GM12878 (cell line): ENCODE measurements around the gene HOXC9. TPM values are rescaled to one million over a fixed set of nuclear protein-coding genes. Genes with fewer than 3 reads are reported as not detected.

Experiments used
- ATAC-seq: fragments of 200-7000 bp; cut with Tn5 transposase; 3 replicates; pipeline ENCODE4 v1.9.1; 2020; ENCODE audit warnings: mild to moderate bottlenecking, moderate library complexity
- BruUV-seq: library from RNA; stranded (reverse); fragments of 400-500 nt; replicated peaks from 2 replicates; lab custom pipeline; 2021; lab: Mats Ljungman, UMichigan
- CTCF ChIA-PET: fragments of 300-600 bp; sonication (Branson Sonifier 250); formaldehyde crosslinking; extraction: SDS; loops from one replicate; lab custom pipeline; 2021; ENCODE audit warnings: inconsistent platforms; lab: Yijun Ruan, JAX
- POLR2A ChIA-PET: fragments of 350-600 bp; formaldehyde crosslinking; extraction: SDS; loops from one replicate; lab custom pipeline; 2021; ENCODE audit warnings: inconsistent platforms; lab: Charles Lee
- RAD21 ChIA-PET: fragments of 300-600 bp; sonication (Branson Sonifier 250); formaldehyde crosslinking; loops from one replicate; lab custom pipeline; 2023; ENCODE audit warnings: antibody characterized with exemption; ENCODE audit not compliant: unreplicated experiment; lab: Charles Lee
- SMC1A ChIA-PET: fragments of 300-600 bp; sonication (Branson Sonifier 250); formaldehyde crosslinking; loops from one replicate; lab custom pipeline; 2023; ENCODE audit not compliant: unreplicated experiment, uncharacterized antibody; lab: Charles Lee
- DNase-seq: peaks from one replicate; pipeline ENCODE4 v3.0.0-alpha.2; 2011; ENCODE audit warnings: low read depth, low spot score
- FAIRE-seq: peaks from 3 replicates; lab custom pipeline; 2011; peaks lifted over from hg19 to GRCh38; lab: Jason Lieb, UNC
- H2AFZ ChIP-seq: 2 replicates; pipeline ENCODE4 v1.6.0; 2011; ENCODE audit warnings: low read depth, low read length, control low read depth; ENCODE audit not compliant: control insufficient read depth
- H3K27ac ChIP-seq: 2 replicates; pipeline ENCODE4 v1.5.1; 2011; ENCODE audit warnings: control low read depth; ENCODE audit not compliant: control insufficient read depth, insufficient read depth
- H3K27me3 ChIP-seq, 2 experiments: replicated peaks in 1 of 2; 2 replicates each; pipeline versions ENCODE4 v1.6.0 to v1.6.1; 2011; ENCODE audit warnings: low read length in 1 of 2; ENCODE audit not compliant: control insufficient read depth in 2 of 2, insufficient read depth in 2 of 2
- H3K36me3 ChIP-seq, 2 experiments: 2 replicates each; pipeline ENCODE4 v1.5.1; 2011; ENCODE audit warnings: low read length in 1 of 2; ENCODE audit not compliant: control insufficient read depth in 2 of 2, insufficient read depth in 2 of 2
- H3K4me1 ChIP-seq: 2 replicates; pipeline ENCODE4 v1.6.1; 2011; ENCODE audit warnings: mild to moderate bottlenecking, low read length, moderate library complexity, mixed read lengths; ENCODE audit not compliant: control insufficient read depth, insufficient read depth
- H3K4me2 ChIP-seq: 2 replicates; pipeline ENCODE4 v1.6.0; 2011; ENCODE audit warnings: control low read depth; ENCODE audit not compliant: control insufficient read depth, insufficient read depth
- H3K4me3 ChIP-seq: fragments of 200-600 bp; sonication (generic); 2 replicates; pipeline ENCODE4 v1.5.1; 2016
- H3K79me2 ChIP-seq: 2 replicates; pipeline ENCODE4 v1.6.0; 2011; ENCODE audit warnings: low read length; ENCODE audit not compliant: control insufficient read depth, insufficient read depth
- H3K9ac ChIP-seq: 2 replicates; pipeline ENCODE4 v1.8.0; 2011; ENCODE audit warnings: low read length, control low read depth, mixed read lengths; ENCODE audit not compliant: control insufficient read depth, insufficient read depth
- H3K9me3 ChIP-seq: replicated peaks from 3 replicates; pipeline ENCODE4 v1.5.1; 2011; ENCODE audit warnings: mild to moderate bottlenecking, low read length; ENCODE audit not compliant: control insufficient read depth, insufficient read depth
- H4K20me1 ChIP-seq: 2 replicates; pipeline ENCODE4 v1.6.0; 2011; ENCODE audit not compliant: control insufficient read depth, insufficient read depth
- CHD2 ChIP-seq: IDR thresholded peaks from 2 replicates; pipeline ENCODE4 v1.6.1; 2011; ENCODE audit warnings: low read depth, low read length, improper control_type of control experiment, borderline replicate concordance
- GATAD2B ChIP-seq: fragments of 450-650 bp; conservative IDR thresholded peaks from 2 replicates; pipeline ENCODE4 v1.6.1; 2017; ENCODE audit warnings: low read depth, mild to moderate bottlenecking, moderate library complexity
- HDAC6 ChIP-seq: fragments of 200-600 bp; sonication (generic); IDR thresholded peaks from one replicate; pipeline ENCODE4 v1.8.0; 2017; ENCODE audit warnings: antibody characterized with exemption; ENCODE audit not compliant: unreplicated experiment
- KAT2A ChIP-seq: conservative IDR thresholded peaks from 2 replicates; pipeline ENCODE4 v1.6.1; 2011; ENCODE audit warnings: low read depth, low read length; ENCODE audit not compliant: control insufficient read depth
- NFXL1 ChIP-seq: fragments of 450-650 bp; IDR thresholded peaks from 2 replicates; pipeline ENCODE4 v1.6.1; 2017; ENCODE audit warnings: antibody characterized with exemption, mild to moderate bottlenecking, borderline replicate concordance
- SMAD5 ChIP-seq: IDR thresholded peaks from 2 replicates; pipeline ENCODE4 v1.6.1; 2016; ENCODE audit warnings: antibody characterized with exemption, low read depth
- SP1 ChIP-seq: IDR thresholded peaks from one replicate; pipeline ENCODE4 v1.6.1; 2011; ENCODE audit warnings: low read depth, low read length
- TAF1 ChIP-seq: IDR thresholded peaks from 2 replicates; pipeline ENCODE4 v1.6.1; 2011; ENCODE audit warnings: mild to moderate bottlenecking, low read depth, low read length, borderline replicate concordance
- TARDBP ChIP-seq: IDR thresholded peaks from 2 replicates; pipeline ENCODE4 v1.6.1; 2016; ENCODE audit warnings: borderline replicate concordance
- YBX1 ChIP-seq: fragments of 450-650 bp; IDR thresholded peaks from 2 replicates; pipeline ENCODE4 v1.6.1; 2016; ENCODE audit warnings: antibody characterized with exemption
- YY1 ChIP-seq: IDR thresholded peaks from 2 replicates; pipeline ENCODE4 v1.6.1; 2011; ENCODE audit warnings: low read depth, mild to moderate bottlenecking, low read length
- WGBS: methylation state at CpG from one replicate; pipeline ENCODE4 v1.1.6; 2016; ENCODE audit warnings: low lambda C conversion rate; ENCODE audit not compliant: insufficient replicate concordance, insufficient coverage; ENCODE audit errors: missing lambda C conversion rate; 5-methylcytosine and 5-hydroxymethylcytosine counted together
- in situ Hi-C: fragments of 300-500 bp; cut with MboI; formaldehyde crosslinking; loops from 9 replicates; pipeline ENCODE4 v1.14.3; 2018; ENCODE audit warnings: mixed read lengths
- intact Hi-C: fragments of 100-400 bp; cut with micrococcal nuclease; formaldehyde crosslinking; loops from one replicate; pipeline ENCODE4 v1.14.2; 2022; ENCODE audit not compliant: unreplicated experiment
- polyA plus RNA-seq, 11 experiments: library from polyadenylated mRNA; depleted of rRNA in 4 of 11; unstranded in 6 of 11; stranded (reverse) in 5 of 11; fragments of >200 nt; fragmentation: Nextera tagmentation in 4 of 11; fragmentation: Illumina TruSeq in 1 of 11; extraction: Ambion mirVana in 4 of 11; extraction: Trizol in 1 of 11; gene quantifications; 1 replicate in 1 of 11; 2 replicates in 10 of 11; pipeline versions ENCODE4 v1.2.1 to v1.2.3, GENCODE V29; 2011 to 2016; ENCODE audit warnings: inconsistent platforms in 2 of 11, missing spikeins in 2 of 11, low read depth in 1 of 11
- total RNA-seq, 4 experiments: library from RNA; depleted of rRNA in 3 of 4; stranded (reverse); fragments of >200 nt in 3 of 4; fragmentation: Illumina TruSeq in 1 of 4; extraction: Trizol in 1 of 4; gene quantifications; 2 replicates each; pipeline versions ENCODE4 v1.2.1 to v1.2.3, GENCODE V29; 2013 to 2021
- TF ChIP-seq, protein P1 (sequence below): fragments of 450-650 bp; IDR thresholded peaks from 2 replicates; pipeline ENCODE4 v1.6.1; 2018; ENCODE audit warnings: mild to moderate bottlenecking, low read depth, moderate library complexity; ENCODE audit not compliant: partially characterized antibody

Gene HOXC9
- total and polyA plus RNA-seq, 10 of the 15 experiments (the other 5 are each of a cell fraction or from before 2014, with no cell fraction given) = not detected

DNA sequence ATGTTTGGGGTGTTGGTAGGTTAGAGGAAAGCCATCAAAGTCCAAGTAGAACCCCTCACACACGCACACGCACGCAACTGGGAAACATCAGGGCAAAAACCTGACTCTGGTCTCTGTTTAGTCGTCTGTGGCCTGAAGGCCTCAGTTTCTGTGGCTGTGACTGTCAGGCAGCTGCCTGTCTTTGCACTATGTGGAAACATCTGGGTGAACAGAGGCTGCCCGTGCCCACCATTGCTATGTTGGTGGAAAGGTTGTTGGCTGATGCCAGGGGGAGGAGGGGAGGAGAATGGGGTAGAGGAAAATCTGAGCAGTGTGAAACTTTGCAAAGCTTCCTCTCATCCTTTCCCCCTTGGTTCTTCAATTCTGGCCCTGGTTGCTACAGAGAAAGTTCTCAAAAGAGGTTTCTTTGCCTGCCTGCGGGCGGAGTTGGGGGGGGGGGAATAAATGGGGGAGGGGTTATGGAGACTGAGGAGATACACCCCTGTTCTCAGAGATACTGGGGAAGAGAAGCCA is 7.5 kb upstream of the HOXC9 start:
- DNase-seq = no peak
- no peak overlapping the region for H3K4me3 ChIP-seq
- intact Hi-C loops = no loop called here
- 20% methylated on average over 7 of the region's 7 CpGs for WGBS
- TF ChIP-seq CHD2 = no peak
- TF ChIP-seq HDAC6 = no peak
- no peak for TF ChIP-seq NFXL1
- no peak for TF ChIP-seq SMAD5
- TF ChIP-seq YBX1 = no peak
- no peak for TF ChIP-seq GATAD2B
- TF ChIP-seq TAF1 = no peak
- TF ChIP-seq, protein P1, sequence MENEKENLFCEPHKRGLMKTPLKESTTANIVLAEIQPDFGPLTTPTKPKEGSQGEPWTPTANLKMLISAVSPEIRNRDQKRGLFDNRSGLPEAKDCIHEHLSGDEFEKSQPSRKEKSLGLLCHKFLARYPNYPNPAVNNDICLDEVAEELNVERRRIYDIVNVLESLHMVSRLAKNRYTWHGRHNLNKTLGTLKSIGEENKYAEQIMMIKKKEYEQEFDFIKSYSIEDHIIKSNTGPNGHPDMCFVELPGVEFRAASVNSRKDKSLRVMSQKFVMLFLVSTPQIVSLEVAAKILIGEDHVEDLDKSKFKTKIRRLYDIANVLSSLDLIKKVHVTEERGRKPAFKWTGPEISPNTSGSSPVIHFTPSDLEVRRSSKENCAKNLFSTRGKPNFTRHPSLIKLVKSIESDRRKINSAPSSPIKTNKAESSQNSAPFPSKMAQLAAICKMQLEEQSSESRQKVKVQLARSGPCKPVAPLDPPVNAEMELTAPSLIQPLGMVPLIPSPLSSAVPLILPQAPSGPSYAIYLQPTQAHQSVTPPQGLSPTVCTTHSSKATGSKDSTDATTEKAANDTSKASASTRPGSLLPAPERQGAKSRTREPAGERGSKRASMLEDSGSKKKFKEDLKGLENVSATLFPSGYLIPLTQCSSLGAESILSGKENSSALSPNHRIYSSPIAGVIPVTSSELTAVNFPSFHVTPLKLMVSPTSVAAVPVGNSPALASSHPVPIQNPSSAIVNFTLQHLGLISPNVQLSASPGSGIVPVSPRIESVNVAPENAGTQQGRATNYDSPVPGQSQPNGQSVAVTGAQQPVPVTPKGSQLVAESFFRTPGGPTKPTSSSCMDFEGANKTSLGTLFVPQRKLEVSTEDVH = no peak
- no peak for TF ChIP-seq TARDBP
- TF ChIP-seq KAT2A = no peak
- no peak for TF ChIP-seq YY1
- no peak for TF ChIP-seq SP1
- no peak for ATAC-seq
- H3K27me3 ChIP-seq = peaks cover 29 to 55% of the 10 kb centered on the region in 2 experiments
- ChIA-PET CTCF (interaction anchor here (0.9 to 2.8 kb wide), 9 partner anchors 11 to 387 kb away, joined by 3 to 10 read pairs (median 3); no protein-coding TSS in a partner anchor), SMC1A (interaction anchor here (0.6 to 1.4 kb wide), 5 partner anchors 11 to 293 kb away, joined by 3 to 5 read pairs (median 3); no protein-coding TSS in a partner anchor), POLR2A (interaction anchor here (0.6 to 0.7 kb wide), 2 partner anchors 88 to 400 kb away, joined by 3 to 9 read pairs; no protein-coding TSS in a partner anchor), RAD21 (interaction anchor here (0.6 to 2.1 kb wide), 3 partner anchors 17 to 214 kb away, joined by 3 to 7 read pairs (median 3); partner anchors contain the start of gene HOXC8)
- H4K20me1 ChIP-seq = peaks cover 3% of the 10 kb centered on the region; the same call in 1 of the 2 replicates
- no peak overlapping the region for H3K4me2 ChIP-seq
- no peak overlapping the region for H3K27ac ChIP-seq
- FAIRE-seq = no peak
- H3K36me3 ChIP-seq = no peaks in the 10 kb centered on the region
- no peaks in the 10 kb centered on the region for H3K79me2 ChIP-seq
- H2AFZ ChIP-seq = no peak overlapping the region
- no peaks in the 10 kb centered on the region for H3K9me3 ChIP-seq
- H3K4me1 ChIP-seq = peaks cover 14% of the 10 kb centered on the region
- H3K9ac ChIP-seq = no peak overlapping the region
- BruUV-seq = no TSS peak
- in situ Hi-C loops = no loop called here
